Measurements from ENCODE around the gene SUMF1.

GRCh38 chr3:4351872-4352271, 115.2 kb downstream of the SUMF1 start:
- no peak for TF ChIP-seq POLR2AphosphoS5 (IDR thresholded peaks at IDR 0.05; ENCODE audit: borderline replicate concordance, low read depth, low read length)
- TF ChIP-seq EZH2 (IDR thresholded peaks at IDR 0.05): no peak
- no peak for TF ChIP-seq FOXP2 (optimal IDR thresholded peaks at IDR 0.05; ENCODE audit: control extremely low read depth, extremely low read length, insufficient read depth)
